SHP77 treated with DMSO at 0.1 percent for 48 hours (cell line): Measurements from ENCODE around the gene EIF1AD.
A peak's percentile ranks its signal among the peaks of the same experiment; 100 is the strongest.
"Not testable (repeated sequence)": the region's sequence is repeated elsewhere in the genome, so short reads cannot be mapped to it uniquely, and the experiment has no call there.

Source experiments
- DNase-seq: peaks from one replicate; lab custom pipeline; 2025; lab: John Stamatoyannopoulos, UW

The EIF1AD gene

GRCh38 chr11:66001942-66002647 lies at the start of gene EIF1AD, which contains the start of gene BANF1:
Gene EIF1AD (minus strand): TSS chr11:66002157. CDS start chr11:66000389, 1,768 bp downstream.
Gene BANF1 (plus strand): TSS chr11:66002503. CDS start chr11:66003251, 748 bp downstream.
- peak; percentile 97 for DNase-seq

GRCh38 chr11:66051371-66051765 lies 49.4 kb upstream of the EIF1AD start:
- DNase-seq = no peak

- no peak for DNase-seq
Observed at GRCh38 chr11:66050581-66051231, 48.7 kb upstream of the EIF1AD start.

- no peak for DNase-seq
Observed at GRCh38 chr11:66048547-66049323, 46.8 kb upstream of the EIF1AD start, which contains the start of gene GAL3ST3. Gene GAL3ST3 (minus strand): TSS chr11:66049161. CDS start chr11:66045415, 3,746 bp downstream.

- DNase-seq = no peak
Observed at GRCh38 chr11:66047541-66048365, 45.8 kb upstream of the EIF1AD start.

GRCh38 chr11:66046901-66047300 lies 44.9 kb upstream of the EIF1AD start:
- DNase-seq = no peak

- DNase-seq = peak; percentile 58
Observed at GRCh38 chr11:66045177-66045639, 43.3 kb upstream of the EIF1AD start.

GRCh38 chr11:66044757-66045156 lies 42.8 kb upstream of the EIF1AD start:
- no peak for DNase-seq

- no peak for DNase-seq
Observed at GRCh38 chr11:66042996-66043906, 41.3 kb upstream of the EIF1AD start.

- no peak for DNase-seq
Observed at GRCh38 chr11:66042227-66042995, 40.5 kb upstream of the EIF1AD start.

- no peak for DNase-seq
Observed at GRCh38 chr11:66039765-66040164, 37.8 kb upstream of the EIF1AD start.

GRCh38 chr11:66037327-66037726 lies 35.4 kb upstream of the EIF1AD start:
- no peak for DNase-seq

GRCh38 chr11:66036334-66036710 lies 34.4 kb upstream of the EIF1AD start:
- no peak for DNase-seq

GRCh38 chr11:66035653-66036333 lies 33.8 kb upstream of the EIF1AD start:
- no peak for DNase-seq

GRCh38 chr11:66032957-66033735 lies 31.2 kb upstream of the EIF1AD start:
- no peak for DNase-seq

GRCh38 chr11:66026017-66026529 lies 24.1 kb upstream of the EIF1AD start, which contains the start of gene CATSPER1:
Gene CATSPER1 (minus strand): TSS chr11:66026479. CDS start chr11:66026379, 100 bp downstream.
- DNase-seq = no peak

GRCh38 chr11:66023186-66023440 lies 21.2 kb upstream of the EIF1AD start:
- DNase-seq = not testable (repeated sequence)
